GM21390 (cell line): ENCODE data around the gene POLD2.

Source experiments
- ATAC-seq: cut with Tn5 transposase; IDR thresholded peaks from one replicate; pipeline ENCODE4 v1.9.1; 2021; ENCODE audit not compliant: unreplicated experiment

POLD2 gene

DNA sequence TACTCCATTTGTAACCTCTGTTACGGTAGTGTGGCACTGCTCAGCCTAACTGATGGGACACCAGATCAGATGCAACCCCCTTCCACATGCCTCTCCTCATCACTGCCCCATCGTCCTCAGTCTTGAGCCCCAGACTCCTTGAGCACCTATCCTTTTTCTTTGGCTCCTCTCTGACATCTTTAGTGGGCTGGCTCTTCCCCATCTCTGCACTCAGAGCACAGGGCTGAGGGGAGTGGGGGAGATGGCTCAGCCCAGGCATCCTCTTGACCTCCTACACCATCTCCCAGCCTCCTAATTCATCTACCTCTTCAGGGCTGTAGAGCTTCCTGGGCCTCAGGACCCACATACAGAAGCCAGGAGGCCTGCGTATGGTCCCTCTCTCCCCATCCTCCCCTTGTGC lies 39.6 kb downstream of the POLD2 start:
- no peak for ATAC-seq

DNA sequence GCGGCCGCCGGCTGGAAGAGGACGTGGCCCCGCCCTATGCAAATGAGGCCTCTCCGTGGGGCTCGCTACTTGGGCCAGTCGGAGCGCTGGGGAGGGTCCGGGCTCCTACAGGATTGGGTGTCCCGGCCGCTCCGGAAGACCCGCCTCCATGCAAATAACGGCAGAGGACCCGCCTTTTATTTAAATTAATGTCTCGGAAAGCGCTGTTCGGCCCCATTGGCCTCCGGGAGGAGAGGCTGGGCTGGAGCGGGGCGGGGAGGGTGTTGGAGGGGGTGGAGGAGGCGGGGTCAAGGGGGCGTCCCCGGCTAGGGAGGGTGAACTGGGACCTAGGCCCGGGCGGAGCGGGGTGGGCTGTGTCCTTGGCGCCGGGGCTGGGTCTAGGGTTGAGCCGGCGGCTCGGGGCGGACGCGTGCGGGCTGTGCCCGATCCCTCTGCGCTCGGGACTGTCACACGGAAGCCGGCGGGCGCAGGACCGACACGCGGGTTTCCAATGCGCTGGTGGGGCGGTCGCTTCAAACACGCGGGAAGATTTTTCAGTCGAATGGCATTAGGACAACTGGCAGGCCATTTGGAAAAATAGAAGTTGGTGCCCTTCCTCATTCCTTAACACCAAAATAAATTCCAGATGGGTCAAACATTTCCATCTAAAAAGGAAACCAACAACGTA lies 40.7 kb downstream of the POLD2 start:
- ATAC-seq: peak; percentile 88

DNA sequence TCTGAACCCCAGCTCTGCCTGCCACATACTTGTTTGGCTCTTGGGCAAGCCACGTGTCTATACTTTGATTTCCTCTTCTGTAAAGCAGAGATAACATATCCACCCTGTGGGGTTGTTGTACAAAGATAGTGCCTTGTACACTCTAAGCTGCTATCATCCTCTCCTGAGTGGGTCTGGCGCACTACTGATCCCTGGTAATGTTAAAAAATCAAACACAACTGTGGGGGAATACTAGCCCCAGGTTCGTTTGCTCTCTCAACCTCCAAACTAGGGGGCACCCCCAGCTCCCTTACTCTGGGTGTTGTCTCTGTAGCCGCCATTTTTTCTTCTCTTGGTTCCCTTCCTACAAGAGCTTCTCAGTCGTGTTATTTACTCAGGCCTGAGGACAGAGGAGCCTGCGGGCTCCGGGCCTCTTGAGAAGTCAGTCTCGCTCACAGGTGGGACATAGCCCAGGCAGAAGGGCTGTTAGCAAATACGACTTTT lies 42.0 kb downstream of the POLD2 start:
- no peak for ATAC-seq

DNA sequence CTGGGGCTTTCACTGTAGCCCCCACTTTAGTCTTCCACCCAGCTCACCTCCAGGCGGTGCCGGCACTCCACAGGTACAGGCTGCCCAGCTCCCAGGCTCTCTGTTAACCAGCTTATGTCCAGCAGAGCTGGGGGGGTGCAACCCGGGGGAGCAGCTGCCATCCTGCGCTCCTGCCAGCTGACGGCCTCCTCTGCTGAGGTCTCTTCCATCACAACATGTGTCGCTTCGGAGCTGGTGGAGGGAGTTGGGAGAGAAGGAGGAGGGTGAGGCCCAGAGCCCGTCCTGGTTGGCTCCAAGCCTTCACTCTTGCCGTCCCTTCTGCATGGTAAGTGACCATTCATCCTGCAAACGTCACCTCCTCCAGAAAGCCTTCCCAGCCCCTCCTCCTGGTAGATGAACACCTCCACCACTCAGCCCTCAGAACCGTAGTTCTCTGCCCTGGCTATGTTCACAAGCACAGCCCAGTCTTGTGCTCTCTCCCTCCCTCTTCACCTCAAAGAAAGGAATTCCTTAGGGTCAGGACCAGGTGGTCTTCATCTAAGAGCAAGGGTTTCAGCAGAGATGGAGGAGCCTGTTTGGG lies 42.6 kb downstream of the POLD2 start:
- ATAC-seq: no peak

DNA sequence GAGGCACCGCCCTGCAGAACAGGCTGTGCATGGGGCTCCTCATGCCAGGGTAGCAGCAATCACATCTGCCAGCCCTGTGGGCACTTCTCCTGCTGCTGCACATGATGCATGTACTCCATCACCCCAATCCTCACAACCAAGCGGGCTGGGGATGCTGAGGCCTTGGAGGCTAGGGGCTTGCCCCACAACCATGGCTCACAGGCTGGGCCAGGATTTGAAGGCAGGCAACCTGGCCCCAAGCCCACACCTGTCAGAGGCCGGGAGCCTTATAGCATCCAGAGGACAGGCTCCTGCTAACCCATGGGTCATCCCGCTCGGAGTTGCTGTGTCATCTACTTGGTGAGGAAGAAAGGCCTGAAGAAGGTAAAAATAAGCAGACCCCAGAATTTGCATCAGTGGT lies 43.2 kb downstream of the POLD2 start:
- no peak for ATAC-seq

DNA sequence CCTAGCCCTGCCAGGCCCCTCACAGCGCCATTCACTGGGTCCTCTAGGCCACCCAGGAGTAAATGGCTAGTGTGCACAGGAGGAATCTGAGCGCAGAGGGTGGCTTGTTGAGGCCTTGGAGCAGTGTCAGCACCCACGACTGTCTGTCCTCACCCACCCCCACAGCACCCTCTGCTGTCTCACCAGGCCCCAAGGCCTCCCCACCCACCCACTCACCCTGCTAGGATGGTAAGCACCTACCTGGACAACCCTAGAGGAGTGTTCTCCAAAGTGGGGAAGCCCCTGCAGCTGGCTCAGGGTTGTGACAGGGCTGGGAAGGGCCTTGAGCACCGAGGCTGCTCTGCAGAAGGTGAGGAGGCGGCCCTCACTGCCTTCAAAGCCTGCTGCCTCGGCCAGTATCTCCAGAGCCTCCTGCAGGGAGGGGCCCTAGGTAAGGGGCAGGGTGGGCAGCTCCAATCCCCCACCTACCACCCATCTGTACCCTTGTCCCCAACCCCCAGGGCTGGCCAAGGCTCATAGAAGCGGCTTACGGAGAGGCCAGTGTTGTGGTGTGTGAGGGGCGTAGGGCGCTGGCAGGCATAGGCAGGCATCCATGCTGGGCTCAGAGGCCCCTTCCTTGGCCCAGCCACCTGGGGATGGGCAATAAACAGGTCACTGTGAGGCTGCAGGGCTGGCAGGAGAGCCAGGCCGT lies 43.9 kb downstream of the POLD2 start:
- ATAC-seq: no peak

DNA sequence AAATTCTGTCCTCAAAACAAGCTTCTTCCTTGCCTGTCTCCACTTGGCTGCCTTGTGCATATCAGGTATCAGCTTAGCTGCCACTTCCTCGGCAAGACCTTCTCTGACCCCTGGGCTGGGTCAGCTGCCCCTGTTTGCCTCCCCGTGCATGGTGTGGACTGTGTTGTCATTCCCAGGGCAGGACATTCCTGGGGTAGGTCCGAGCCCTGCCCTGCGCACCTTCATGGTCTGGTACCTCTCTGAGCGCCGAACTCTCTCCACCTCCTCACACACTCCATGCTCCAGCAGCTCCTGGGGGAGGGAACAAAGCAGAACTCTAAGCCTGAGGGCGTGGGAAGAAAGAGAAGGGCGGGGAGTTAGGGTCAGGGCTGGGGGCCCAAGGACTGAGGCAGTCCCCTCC lies 44.8 kb downstream of the POLD2 start:
- no peak for ATAC-seq

DNA sequence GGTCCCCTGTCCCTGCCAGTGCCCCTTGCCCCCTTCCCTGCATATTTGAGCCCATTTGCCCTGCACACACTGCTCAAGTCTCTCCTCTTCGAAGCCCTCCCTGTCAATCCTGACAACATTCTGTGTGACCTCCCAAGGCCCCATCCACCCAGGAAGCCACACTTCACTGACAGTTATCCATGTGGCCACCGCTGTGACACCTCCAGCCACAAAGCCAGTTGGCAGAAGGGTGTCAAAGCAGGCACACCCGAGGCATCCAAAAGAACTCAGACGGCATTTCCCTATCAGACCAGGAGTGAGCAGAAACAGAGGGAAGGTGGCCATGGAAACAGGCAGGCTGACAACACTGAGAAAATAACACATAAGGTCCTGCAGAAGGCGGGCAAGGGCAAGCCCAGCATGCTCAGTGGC lies 45.7 kb downstream of the POLD2 start:
- no peak for ATAC-seq

DNA sequence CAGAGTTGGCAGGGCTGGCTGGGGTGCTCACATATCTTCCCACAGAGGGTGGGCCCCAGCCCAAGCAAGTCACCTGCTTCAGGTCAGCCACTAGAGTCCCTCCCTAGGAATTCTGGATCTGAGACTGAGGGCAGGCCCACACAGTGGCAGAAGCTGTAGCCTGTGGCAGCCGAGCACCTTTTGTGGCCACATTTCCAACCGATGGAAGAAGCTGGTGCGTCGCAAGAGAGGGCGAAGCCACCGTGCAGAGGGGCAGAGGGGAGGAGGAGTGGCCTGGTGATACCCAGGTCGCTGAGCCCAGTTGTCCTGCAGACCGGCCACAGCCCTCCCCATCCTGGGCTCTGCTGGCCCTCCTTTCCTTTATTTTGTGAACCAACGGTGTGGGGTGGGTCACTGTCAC lies 46.3 kb downstream of the POLD2 start:
- ATAC-seq: no peak

DNA sequence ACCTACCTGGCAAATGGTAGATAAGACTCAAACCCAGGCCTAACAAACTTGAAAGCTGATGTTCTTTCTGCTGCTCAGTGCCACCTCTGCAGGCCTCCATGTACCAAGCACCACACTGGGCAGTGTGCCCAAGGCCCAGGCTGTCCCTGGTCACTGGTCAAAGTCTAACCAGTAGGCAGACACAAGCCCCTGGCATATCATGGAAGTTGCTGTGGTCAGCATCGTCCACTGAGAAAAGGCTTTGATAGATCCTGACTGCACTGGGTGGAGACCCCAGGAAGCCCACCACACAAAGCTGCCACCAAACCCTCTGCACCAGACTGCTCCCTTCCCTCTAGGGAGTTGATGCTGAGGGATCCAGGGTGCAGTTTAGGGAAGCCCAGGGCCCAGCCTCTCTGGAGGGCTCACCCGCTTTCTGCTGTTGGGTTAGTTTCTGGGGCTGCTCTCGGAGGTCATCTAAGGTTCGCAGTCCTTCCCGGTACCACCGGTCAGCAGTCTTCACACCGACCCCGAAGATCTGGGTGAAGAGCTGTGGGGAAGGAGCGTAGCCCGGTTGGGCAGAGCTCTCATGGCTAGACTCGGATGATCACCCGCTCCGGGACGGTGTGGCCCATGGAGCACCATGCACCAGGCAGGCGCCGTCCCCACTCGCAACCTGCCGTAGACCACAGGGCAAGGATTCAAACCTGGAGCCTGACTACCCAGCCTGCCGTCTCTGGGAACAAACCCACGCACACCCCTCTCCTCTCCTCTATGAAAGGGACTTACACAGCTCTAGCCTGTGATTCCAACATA lies 47.0 kb downstream of the POLD2 start:
- no peak for ATAC-seq

DNA sequence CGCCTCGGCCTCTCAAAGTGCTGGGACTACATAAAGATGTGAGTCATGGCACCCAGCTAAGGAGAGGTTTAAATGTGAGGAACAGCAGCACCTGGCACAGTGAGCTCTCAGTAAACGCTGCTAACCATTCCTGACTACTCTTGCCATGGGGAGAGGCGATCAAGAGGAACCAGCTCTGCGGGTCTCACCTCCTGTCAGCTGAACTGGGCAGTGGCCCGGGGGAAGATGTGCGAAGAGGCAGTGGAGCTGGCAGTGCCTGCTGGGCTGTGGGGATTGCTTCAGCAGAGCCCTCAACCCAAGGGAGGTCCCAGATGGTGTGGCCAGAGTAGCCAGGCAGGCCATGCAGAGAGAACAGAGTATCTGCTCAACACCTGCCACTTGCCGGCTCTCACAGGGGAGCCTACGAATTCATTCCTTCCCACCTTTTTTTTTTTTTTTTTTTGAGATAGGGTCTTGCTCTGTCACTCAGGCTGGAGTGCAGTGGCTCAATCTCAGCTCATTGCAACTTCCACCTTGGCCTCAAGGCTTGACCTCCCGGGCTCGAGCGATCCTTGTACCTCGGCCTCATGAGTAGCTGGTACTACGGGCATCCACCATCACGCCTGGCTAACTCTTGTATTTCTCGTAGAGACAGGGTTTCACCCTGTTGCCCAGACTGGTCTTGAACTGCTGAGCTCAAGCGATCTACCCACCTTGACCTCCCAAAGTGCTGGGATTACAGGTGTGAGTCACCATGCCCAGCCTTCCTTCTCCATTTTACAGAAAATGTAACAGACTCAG lies 47.9 kb downstream of the POLD2 start:
- no peak for ATAC-seq

DNA sequence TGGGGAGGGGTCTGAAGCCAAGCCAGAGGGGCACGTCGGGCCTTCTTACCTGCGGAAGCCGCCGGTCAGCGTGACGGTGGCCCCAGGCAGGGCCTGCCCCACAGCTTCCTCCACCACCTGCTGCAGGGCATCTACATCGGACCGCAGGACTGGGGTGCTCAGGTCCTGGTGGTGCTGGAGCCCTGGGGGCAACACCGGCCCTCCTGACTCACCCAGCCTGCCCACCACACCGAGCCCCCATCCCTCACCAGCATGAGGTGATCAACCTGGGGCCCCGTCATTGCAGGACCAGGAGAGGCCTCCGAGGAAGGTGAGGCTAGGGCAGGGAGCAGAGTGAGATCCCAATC lies 49.0 kb downstream of the POLD2 start:
- ATAC-seq: no peak

DNA sequence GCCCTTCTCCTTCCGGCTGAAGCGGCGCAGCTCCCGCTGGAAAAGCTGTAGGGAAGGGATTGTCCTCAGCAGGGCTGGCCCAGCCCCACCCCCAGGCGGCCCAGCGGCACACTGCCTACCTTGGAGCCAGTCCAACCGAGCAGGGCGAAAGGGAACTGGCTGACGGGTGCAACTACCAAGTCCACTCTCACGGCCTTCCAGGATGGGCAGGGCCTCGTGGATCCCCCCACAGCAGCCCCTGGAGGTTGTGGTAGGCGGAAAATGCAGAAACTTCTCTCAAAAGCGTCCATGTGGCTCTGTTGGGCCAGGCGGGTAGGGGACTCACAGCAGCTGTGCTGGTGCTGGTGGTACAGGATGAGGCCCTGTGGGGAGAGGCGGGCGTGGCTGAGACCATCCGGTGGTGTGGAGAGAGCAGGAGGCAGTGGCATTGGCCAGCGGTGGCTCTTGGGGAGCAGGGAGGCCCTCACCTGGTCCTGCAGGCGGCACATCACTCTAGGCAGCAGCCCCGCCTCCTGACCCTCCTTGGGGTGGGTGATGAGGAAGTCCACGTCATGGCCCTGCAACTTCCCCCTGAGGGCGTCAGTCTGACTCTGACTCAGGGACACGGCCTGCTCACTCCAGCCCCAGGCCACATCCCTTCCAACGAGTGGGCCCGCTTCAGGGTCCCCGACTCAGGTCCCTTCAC lies 49.5 kb downstream of the POLD2 start:
- ATAC-seq: no peak

DNA sequence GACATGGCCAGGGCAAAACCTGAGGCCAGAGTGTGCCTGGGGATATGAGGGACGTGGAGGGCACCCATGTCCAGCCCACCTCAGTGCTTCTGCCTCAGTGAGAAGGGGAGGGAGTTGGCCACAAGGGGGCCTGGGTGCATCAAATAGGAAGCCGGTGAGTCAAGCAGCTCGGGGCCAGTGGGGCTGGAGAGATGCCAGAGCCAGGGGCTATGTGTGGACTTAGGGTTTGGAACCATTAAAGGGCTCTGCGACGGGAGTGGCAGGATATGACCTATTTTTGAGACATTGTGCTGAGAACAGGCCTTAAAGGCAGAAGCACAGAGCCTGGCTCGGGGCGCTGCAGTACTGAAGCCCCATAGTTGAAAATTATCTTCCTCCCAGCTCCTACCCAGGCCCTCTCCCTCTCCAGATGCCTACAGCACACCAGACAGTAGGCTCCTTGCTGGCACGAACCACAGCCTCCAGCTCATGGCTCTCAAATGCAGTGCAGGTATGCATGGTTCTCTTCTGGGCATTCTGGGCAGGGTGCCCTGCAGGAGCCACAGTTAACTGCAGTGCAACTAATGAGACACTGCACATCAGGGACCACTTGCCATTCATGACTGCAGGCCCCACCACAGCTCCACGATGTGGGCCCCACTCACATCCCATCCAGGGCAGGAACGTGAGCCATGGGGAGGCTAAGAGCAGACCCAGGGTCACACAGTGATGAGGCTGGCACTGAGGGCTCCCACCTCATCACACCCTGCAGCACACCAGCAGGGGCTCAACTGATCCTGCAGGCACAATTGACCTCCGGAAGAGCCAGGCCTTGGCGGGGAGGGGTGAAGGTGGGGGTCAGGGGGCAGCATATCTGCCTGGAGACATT lies 50.8 kb downstream of the POLD2 start:
- no peak for ATAC-seq

DNA sequence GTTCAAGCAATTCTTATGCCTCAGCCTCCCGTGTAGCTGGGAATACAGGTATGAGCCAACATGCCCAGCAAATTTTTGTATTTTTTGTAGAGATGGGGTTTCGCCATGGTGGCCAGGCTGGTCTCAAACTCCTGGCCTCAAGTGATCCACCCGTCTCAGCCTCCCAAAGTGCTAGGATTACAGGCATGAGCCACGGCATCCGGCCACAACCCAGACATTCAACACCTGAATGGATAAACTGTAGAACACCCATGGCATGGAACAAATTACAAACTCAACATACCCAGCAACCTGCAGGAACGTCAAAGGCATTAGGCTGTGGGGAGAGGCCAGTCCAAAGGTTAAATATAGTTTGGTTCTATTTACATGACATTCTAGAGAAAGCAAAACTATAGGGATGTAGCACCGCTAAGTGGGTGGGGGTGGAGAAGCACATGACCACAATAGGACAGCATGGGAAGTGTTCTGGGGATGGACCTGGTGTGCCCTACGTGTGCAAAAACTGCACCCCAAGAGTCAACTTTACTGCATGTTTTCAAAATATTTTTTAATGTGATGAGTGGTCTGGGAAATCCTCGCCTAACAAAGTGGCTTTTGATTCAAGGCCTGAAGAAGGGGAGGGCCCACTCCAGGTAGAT lies 51.5 kb downstream of the POLD2 start:
- no peak for ATAC-seq

DNA sequence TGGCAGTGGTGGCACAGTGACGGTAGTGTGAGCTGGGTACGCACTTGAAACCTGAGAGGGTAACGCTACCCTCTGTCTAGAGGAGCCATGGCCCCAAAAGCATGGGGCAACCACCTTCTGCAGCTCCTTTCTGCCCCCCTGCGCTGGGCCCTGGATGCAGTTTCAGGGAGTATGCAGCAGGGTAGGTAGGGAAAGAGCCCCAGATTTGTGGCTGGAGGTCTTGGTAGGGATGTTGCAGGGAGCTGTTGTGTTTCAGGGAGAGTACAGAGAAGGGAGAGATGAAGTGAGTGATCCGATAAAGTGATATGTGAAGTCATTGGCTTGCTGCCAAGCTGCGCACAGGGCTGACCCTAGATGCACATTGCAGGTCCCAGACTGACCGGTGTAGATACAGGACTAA lies 55.3 kb downstream of the POLD2 start:
- no peak for ATAC-seq

DNA sequence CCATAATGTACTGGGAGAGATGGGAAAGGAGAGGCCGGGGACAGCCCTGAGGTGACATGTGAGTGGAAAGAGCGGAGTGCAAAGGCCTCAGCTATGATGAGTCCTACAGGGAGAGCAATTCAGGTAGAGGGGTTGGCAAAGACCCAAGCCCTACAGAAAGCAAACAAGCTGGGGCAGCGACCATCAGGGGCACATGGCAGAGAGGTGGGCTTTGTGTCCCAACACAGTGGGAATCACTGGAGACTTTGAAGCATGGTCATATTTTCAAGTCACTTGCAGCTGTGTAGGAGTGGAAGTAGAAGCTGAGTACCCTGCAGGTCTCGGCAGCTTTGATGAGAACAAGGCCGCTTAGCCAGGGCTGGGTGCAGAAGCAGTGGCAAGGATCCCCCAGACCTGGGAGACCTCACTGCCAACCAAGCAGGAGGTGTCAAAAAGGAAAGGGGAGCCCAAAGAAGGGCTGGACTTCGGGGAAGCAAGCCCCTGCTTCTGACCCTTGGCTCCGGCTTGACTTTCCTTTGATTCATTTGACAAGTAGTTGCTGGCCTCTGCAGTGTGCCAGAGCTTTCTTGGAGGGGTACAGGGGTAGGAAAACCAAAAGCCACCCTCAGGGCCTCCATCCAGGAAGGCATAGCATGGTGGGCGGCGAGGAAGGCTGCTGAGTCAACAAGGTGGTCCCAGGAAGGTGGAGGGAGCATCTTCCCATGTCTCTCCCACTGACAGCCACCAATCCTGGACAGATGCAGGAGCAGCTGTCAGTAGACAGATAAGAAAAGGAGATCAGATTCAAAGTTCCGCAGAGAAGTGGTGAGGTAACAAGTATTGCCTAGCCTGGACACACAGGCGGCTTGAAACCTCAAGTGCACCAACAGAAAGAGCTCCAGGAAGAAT lies 56.0 kb downstream of the POLD2 start:
- ATAC-seq: no peak

DNA sequence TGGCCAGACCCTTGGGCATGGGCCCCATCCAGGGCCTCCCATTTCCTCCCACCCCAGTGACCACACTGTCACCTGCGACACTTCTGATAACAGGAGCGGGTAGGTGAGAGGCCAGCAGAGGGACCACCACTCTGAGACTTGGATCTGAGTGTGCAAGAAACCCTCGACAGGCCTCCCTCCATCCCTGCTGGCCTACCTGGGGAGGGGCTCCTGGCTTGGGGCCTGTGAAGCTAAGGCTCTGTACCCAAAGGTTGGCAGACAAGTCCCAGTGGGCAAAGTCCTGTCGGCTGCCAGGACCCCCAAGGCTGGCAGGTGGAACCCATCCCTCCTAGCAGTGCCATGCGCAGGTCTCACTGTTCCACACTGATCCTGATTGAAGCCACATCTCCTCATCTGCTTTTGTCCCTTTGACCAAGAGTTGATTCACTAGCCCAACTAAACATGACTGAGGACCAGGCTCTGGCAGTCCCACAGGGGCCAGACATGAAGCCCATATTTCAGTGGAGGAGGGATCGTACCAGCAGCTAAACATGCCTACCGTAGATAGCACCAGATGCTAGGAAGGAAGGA lies 56.8 kb downstream of the POLD2 start:
- no peak for ATAC-seq
